Fibroblast of the conjunctiva (primary cell): ENCODE results near the gene PCBD2.
"Not testable (repeated sequence)": the region's sequence is repeated elsewhere in the genome, so short reads cannot be mapped to it uniquely, and the experiment has no call there.

Experiments
- DNase-seq: peaks from one replicate; pipeline ENCODE4 v3.0.0-alpha.2; 2010; ENCODE audit warnings: low read depth

The PCBD2 gene

DNA sequence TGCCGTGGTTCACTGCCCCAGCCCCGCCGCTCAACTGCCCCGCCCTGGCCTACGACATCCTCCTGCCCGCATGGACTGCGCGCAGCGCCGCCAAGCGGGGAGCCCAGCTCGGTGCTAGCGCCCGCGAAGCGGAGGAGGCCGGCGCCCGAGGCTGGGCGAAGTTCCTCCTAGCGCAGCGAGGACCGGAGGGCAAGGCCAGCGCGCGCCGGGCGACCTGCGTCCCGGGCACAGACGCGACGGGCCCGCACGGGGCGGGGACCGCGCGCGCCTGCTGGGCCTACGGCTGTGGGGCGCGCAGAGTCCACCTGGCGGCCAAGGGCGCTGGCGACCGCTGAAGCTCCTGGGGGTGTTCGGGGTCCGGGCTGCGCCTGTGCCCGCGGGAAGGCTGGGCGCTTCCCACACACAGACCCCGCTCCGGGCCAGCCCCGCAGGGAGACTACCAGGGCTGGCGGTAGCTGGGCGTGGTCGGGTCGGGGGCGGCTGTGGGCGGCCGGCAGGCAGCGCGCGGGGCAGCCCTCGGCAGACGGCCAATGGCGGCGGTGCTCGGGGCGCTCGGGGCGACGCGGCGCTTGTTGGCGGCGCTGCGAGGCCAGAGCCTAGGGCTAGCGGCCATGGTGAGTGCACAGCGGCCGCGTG is at the start of gene PCBD2:
TSS of gene PCBD2 (plus strand) at position 522 of the 636 bp plus-strand sequence. CDS start at position 531, 9 bp downstream.
- peak; percentile 86 for DNase-seq

DNA sequence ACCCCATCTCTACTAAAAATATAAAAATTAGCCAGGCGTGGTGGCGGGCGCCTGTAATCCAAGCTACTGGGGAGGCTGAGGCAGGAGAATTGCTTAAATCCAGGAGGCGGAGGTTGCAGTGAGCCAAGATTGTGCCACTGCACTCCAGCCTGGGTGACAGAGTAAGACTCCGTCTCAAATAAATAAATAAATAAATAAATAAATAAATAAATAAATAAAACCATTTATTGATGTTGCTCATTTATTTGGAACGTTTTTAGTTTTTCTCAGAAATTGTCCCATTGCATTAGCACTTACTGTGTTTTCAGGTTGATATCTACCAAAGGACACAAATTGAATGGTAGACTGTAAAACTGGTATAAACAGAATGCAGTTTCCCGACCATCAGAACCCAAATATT is 48.5 kb upstream of the PCBD2 start:
- DNase-seq = not testable (repeated sequence)

DNA sequence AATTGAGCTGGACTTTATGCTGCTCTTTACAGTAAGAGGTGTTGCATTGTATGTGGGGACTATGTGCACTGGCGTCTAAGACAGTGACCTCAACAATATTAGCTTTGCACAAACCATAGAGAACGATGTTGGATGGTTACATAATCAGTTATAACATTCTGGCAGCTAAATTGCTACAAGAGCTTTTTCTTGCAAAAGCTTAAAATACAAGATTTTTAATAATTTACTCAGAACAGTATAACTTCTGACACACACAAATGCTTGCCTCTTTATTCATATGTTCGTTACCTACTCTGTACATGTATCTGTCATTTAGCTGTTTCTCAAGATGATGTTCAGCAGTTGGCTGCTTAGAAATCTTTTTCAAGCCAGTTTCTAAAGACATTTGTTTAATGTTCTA is 47.5 kb upstream of the PCBD2 start:
- no peak for DNase-seq

DNA sequence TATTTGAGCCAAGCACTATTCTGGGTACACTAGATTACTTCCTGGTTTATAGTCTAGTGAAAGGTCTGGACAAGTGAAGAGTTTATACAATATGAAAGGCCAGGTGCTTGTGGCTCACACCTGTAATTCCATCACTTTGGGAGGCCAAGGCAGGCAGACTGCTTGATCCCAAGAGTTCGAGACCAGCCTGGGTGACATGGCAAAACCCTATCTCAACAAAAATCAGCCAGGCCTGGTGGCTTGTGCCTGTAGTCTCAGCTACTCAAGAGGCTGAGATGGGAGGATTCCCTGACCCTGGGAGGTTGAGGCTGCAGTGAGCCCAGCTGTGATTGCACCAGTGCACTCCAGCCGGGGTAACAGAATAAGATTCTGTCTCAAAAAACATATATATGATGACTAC is 40.2 kb upstream of the PCBD2 start:
- DNase-seq = no peak

DNA sequence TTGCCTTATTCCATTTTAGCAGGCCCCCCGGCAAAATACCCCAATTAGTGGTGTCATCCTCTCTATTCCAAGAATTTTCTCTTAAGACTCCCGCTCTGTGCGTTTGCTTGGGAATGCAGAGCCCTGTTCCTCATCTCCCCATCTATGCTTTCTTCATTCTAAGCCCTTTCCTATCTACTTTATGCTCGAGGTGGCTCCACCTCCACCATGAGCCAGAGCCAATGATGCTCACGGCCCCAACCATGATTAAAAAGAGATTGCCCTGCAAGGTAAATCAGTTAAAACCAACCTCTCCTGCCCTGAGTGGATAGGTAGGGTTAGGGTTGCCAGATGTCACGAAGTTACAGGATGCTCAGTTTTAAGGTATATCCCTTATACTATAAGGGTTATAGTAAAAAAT is 31.4 kb upstream of the PCBD2 start:
- no peak for DNase-seq

DNA sequence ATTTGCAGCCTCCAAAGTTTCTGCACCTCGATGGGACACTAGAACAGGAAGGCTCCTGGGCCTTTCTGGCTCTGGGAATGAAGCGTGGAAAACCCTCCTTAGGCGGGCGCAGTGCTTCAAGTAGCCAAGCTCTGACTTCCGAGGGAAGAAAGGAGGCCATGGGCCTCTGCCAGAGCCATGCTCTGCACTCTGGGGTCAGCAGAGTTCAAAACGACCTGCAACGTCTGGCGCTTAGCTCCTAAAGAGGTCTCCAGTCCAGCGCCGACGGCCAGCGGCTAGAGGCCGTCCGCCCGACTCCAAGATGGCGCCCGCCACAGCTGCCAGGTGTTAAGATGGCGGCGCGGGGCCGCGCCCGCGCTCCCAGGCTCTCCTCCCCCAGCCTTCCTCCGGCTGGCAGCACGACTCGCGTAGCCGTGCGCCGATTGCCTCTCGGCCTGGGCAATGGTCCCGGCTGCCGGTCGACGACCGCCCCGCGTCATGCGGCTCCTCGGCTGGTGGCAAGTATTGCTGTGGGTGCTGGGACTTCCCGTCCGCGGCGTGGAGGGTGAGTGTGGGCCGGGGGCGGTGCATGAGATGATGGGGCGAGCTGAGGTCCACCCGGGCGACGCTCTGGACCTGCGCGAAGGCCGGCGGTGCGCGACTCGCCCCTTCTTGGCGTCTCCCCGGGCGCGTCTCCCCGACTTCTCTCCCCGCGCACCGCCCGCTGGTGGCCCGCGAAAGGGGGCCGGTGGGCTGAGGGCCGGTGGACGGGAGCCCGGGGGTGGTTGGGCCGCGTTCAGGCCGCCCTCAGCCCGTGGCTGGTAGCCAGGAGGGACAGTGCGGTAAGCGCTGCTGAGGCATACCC is 30.7 kb upstream of the PCBD2 start, which contains the start of gene TXNDC15:
TSS of gene TXNDC15 (plus strand) at position 385 of the 844 bp plus-strand sequence. CDS start at position 442, 57 bp downstream.
- DNase-seq = peak; percentile 75

DNA sequence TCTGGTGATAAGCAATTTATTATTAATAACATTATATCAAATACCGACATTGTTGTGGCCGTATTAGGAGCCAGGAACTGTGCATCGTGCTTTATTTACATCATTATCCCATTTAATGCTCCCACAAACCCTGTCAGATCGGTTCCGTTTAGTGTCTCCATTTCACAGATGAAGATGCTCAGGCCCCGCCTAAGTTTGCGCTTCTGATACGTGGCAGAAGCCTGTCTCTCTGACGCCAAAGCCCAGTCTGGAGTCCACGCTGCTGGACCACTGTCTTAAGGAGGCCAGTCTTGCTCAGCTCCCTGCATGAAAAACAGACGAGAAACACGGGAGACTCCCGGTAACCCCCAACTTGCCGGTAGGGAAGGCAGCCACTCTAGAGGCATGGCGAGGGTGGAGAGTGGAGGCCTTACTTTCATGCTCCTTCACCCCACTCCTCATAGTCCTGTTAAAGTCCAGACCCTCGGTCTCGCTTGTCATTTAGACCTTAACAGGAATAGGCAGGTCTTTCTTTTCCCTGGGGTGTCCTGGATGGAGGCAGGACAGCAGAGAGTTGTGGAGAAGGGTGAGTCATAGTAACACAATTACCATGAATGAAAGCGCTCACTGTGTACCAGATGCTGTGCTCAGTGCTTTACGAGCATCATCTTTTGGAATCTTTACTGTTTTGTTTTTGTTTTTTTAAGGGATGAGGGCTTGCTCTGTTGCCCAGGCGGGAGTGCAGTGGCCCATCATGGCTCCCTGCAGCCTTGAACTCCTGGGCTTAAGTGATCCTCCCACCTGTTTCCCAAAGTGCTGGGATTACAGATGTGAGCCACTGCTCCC is 29.9 kb upstream of the PCBD2 start:
- DNase-seq = peak; percentile 87

DNA sequence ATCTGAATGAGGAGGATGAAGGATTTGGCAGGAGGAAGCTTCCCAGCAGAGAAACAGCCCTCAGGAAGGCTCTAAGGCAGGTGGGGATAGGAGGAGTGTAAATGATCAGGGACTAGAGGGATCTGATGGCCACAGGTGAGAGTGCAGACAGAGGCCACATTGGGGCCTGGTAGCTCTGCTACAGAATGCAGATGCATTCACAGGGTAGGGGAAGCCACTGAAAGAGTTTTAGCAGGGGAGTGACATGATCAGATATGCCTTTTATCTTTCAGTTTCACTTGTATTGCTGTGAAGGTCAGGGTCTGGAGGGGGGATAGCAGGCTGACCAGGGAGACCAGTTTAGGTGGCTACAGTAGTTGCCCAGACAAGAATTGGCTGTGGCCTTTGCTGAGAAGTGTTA is 27.8 kb upstream of the PCBD2 start:
- no peak for DNase-seq

DNA sequence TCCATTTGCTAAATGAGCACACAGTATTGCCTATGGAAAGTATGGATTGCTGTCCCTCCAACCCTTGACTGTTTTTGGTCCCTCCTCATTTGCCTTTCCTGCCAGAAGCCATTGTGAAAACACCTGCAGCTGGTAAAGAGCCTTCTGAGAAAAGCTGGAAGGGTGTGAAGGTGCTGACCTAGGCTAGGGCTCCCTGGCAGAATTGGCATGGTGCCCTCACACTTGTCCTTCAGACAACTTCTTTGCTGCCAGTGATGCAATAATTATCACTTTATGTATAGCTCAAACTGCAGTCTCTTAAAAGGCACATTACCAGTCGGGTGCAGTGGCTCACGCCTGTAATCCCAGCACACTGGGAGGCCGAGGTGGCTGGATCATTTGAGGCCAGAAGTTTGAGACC is 26.5 kb upstream of the PCBD2 start:
- DNase-seq = no peak

DNA sequence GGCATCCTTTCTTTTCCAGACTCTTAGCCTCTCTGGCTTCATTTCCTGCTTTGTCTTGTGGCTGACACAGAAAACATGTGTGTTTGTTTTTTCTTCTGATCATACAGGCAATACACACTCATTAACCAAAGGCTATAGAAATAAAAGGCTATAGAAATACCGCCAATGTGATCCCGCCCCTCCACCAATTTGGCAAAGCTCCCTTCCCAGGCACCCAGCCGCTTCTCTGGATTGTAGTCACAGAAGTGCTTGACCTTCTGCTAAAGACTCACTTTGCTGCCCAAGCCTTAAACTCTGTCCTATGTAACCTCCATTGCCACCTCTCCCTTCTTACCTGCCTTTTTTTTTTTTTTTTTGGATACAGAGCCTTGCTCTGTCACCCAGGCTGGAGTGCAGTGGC is 25.5 kb upstream of the PCBD2 start:
- no peak for DNase-seq

DNA sequence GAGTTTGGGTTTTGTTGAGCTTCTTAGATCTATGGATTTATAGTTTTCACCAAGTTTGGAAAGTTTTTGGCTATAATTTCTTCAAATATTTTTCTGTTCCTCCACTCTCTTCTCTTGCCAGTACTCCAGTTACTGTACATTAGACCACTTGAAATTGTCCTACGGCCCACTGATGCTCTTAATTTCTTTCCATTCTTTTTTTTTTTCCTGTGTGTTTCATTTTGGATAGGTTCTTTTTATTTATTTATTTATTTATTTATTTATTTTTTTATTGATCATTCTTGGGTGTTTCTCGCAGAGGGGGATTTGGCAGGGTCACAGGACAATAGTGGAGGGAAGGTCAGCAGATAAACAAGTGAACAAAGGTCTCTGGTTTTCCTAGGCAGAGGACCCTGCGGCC is 24.0 kb upstream of the PCBD2 start:
- not testable (repeated sequence) for DNase-seq

DNA sequence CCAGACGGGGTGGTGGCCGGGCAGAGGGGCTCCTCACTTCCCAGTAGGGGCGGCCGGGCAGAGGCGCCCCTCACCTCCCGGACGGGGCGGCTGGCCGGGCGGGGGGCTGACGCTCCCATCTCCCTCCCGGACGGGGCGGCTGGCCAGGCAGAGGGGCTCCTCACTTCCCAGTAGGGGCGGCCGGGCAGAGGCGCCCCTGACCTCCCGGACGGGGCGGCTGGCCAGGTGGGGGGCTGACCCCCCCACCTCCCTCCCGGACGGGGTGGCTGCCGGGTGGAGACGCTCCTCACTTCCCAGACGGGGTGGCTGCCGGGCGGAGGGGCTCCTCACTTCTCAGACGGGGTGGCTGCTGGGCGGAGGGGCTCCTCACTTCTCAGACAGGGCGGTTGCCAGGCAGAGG is 23.2 kb upstream of the PCBD2 start:
- DNase-seq = not testable (repeated sequence)

DNA sequence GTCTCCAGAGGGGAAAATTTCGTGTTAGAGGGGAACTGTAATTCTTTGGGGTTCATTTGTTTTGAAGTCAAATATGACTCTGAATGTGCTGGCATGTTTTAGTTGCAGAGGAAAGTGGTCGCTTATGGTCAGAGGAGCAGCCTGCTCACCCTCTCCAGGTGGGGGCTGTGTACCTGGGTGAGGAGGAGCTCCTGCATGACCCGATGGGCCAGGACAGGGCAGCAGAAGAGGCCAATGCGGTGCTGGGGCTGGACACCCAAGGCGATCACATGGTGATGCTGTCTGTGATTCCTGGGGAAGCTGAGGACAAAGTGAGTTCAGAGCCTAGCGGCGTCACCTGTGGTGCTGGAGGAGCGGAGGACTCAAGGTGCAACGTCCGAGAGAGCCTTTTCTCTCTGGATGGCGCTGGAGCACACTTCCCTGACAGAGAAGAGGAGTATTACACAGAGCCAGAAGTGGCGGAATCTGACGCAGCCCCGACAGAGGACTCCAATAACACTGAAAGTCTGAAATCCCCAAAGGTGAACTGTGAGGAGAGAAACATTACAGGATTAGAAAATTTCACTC is 17.3 kb upstream of the PCBD2 start:
- DNase-seq = no peak

DNA sequence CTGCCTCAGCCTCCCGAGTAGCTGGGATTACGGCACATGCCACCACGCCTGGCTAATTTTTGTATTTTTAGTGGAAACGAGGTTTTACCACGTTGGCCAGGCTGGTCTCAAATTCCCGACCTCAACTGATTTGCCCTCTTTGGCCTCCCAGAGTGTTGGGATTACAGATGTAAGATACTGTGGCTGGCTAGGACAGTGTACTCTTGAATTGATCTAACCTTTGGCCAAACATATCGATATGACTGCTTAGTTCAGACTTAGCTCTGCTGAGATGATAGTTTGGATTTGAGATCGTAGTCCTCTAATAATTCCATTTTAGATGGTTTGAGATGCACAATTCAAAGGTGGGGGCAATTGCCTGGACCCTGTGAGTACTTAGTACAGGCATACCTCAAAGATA is 15.6 kb upstream of the PCBD2 start:
- DNase-seq = no peak

DNA sequence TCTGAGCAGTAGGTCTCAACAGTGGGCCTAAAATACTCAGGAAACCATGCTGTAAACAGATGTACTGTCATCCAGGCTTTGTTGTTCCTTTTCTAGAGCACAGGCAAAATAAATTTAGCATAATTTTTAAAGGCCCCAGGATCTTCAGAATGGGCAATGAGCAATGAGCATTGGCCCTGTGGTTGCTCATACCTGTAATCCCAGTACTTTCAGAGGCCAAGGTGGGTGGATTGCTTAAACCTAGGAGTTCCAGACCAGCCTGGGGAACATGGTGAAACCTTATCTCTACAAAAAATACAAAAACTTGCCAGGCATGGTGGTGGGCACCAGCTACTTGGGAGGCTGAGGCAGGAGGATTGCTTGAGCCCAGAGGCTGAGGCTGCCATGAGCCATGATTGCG is 13.5 kb upstream of the PCBD2 start:
- no peak for DNase-seq

DNA sequence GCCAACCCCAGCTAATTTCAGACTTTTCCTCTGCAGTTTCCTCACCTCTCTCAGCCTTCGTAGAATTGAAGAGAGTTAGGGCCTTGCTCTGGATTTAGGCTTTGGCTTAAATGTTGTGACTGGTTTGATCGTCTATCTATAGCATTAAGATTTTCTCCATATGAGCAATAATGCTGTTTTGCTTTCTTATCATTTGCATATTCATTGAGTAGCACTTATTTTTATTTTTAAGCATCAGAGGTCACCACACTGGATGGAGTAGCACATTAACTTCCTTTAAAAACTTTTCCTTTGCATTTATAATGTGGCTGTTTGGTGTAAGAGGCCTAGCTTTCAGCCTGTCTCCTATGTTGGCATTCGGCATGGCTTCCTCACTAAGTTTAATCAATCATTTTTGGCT is 12.6 kb upstream of the PCBD2 start:
- DNase-seq = no peak

DNA sequence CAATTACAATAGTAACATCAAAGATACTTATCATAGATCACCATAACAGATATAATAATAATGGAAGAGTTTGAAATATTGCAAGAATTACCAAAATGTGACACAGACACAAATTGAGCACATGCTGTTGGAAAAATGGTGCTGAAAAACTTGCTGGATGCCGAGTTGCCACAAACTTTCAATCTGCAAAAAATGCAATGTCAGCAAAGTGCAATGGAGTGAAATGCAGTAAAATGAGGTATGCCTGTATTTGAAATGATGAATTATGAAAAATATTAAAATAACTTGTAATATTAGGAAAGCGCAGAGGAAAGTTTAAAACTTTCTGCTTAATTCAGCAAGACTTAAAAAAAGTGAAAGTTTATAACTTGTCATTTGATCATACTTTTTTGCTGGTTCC is 12.0 kb upstream of the PCBD2 start:
- DNase-seq = no peak

DNA sequence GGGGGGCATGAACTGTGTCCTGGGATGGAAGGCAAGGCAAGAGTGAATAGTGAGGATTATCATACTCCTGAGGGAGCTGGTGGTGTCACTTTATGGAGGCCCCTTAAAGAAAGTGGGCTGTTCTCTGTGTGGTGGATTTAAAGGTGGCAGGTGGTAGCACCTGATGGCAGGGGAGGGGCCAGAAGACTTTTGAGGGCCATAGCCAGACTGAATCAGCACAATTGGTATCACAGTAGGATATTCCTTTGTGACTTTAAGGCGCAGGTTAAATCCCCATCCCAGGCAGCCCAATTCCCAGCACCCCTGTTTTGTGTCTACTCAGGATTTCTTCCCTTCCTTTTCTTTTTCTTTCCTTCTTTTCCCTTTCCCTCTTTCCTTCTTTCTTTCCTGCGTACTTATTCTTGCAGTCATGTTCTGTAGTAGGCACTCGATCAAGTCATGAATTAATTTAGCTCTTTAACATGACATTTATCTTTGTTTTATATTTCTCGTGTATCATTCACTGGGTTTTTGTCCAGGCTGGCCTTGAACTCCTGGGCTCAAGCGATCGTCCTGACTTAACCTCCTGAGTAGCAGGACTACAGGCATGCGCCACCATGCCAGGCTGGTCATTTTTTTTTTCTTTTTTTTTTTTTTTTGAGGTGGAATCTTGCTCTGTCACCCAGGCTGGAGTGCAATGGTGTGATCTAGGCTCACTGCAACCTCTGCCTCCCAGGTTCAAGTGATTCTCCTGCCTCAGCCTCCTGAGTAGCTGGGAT is 11.0 kb upstream of the PCBD2 start:
- no peak for DNase-seq

DNA sequence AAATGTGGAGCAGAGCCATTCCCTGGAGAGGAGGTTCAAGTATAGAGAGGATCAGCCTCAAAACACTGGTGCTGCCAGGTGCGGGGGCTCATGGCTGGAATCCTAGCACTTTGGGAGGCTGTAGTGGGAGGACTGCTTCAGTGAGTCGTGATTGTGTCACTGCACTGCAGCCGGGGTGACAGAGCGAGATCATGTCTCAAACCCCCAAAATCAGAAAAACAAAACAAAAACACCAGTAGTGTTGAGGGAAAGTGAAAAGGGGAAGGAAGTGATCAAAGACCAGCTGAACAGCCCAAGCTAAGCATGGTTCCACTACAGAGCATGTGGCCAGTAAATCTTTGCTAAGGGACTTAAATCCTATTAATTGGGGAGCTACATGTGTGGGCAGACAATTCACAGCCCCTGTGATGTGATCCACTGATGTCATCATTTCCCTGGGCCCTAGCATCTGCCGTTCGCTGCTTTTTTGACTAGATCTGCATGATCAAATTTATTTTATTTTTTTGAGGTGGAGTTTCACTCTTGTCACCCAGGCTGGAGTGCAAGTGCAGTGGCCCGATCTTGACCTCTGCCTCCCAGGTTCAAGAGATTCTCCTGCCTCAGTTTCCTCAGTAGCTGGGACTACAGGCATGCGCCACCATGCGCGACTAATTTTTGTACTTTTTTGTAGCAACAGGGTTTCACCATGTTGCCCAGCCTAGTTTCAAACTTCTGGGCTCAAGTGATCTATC is 2.7 kb upstream of the PCBD2 start:
- no peak for DNase-seq

DNA sequence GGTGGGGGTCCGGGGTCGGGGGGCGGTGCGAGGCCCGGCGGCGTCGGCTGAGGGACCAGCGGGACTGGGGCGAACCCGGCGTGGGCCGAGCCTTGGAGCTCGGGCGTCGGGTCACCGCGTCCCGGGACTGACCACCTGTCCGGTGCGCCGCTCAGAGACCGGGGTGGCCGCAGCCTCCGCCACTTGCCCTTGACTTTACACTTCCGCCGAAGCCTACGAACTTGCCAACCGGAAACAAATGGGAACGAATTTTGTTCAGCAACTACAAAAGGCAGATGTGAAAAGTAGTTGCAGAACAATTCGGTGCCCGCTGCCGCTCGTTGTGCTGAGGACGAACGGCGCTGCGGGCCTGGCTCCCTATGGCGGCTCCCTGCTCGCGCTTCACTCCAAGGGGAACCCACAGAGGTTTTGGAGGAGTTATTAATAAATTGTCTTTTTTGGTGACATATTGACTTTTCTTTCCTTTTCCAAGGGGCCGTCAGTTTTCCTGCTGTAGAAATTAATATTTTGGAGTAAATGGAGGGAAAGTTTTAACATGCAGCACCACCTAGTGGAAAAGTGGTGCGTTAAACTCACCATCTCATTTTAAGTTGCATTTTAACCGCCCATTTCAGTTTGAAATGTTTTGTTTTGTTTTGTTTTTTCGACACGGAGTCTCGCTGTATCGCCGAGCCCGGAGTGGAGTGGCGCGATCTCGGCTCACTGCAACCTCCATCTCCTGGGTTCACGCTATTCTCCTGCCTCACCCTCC is 490 bp downstream of the PCBD2 start:
- DNase-seq = peak; percentile 68
